A673 (cell line): ENCODE measurements around the gene P2RY12. TPM values are rescaled to one million over a fixed set of nuclear protein-coding genes. Genes with fewer than 3 reads are reported as not detected.

ENCODE experiments used
- BruUV-seq: library from RNA; stranded (reverse); fragments of 400-500 nt; replicated peaks from 2 replicates; lab custom pipeline; 2021; lab: Mats Ljungman, UMichigan
- CTCF ChIA-PET: fragments of 300-600 bp; sonication (Branson Sonifier 250); formaldehyde crosslinking; loops from one replicate; lab custom pipeline; 2022; ENCODE audit warnings: antibody characterized with exemption; lab: Charles Lee
- POLR2A ChIA-PET: fragments of 300-600 bp; sonication (Branson Sonifier 250); formaldehyde crosslinking; loops from one replicate; lab custom pipeline; 2022; ENCODE audit warnings: antibody characterized with exemption; ENCODE audit not compliant: low non-redundant PET; lab: Charles Lee
- DNase-seq: peaks from one replicate; pipeline ENCODE4 v3.0.0-alpha.2; 2015; ENCODE audit warnings: low spot score
- H3K27ac ChIP-seq: fragments of 200-600 bp; sonication (generic); 2 replicates; pipeline ENCODE4 v1.5.1; 2016; ENCODE audit warnings: mixed run types, low read depth, mild to moderate bottlenecking, mixed read lengths, antibody characterized with exemption, low read length; ENCODE audit not compliant: poor library complexity, severe bottlenecking
- H3K27me3 ChIP-seq: fragments of 200-600 bp; sonication (generic); replicated peaks from 2 replicates; pipeline ENCODE4 v1.6.1; 2017; ENCODE audit warnings: mixed run types, low read depth, mild to moderate bottlenecking, mixed read lengths, antibody characterized with exemption, low read length; ENCODE audit not compliant: insufficient read depth, poor library complexity
- H3K36me3 ChIP-seq: fragments of 200-600 bp; sonication (generic); 2 replicates; pipeline ENCODE4 v1.6.1; 2016; ENCODE audit warnings: mixed run types, mild to moderate bottlenecking, mixed read lengths, antibody characterized with exemption, low read length; ENCODE audit not compliant: insufficient read depth, poor library complexity, severe bottlenecking
- H3K4me1 ChIP-seq: fragments of 200-600 bp; sonication (generic); 2 replicates; pipeline ENCODE4 v1.6.1; 2017; ENCODE audit warnings: mixed run types, mild to moderate bottlenecking, mixed read lengths, antibody characterized with exemption, low read length; ENCODE audit not compliant: insufficient read depth, poor library complexity, severe bottlenecking
- H3K4me3 ChIP-seq: fragments of 200-600 bp; sonication (generic); 2 replicates; pipeline ENCODE4 v1.5.1; 2016; ENCODE audit warnings: low read depth, mixed run types, mild to moderate bottlenecking, mixed read lengths, low read length; ENCODE audit not compliant: poor library complexity, severe bottlenecking
- H3K9me3 ChIP-seq: fragments of 200-600 bp; sonication (generic); 2 replicates; pipeline ENCODE4 v1.6.1; 2016; ENCODE audit warnings: mixed run types, low read depth, mild to moderate bottlenecking, mixed read lengths, antibody characterized with exemption, low read length; ENCODE audit not compliant: poor library complexity, severe bottlenecking
- CTCF ChIP-seq: fragments of 300-800, 200-600 bp; sonication (generic); conservative IDR thresholded peaks from 2 replicates; pipeline ENCODE4 v1.5.1; 2017; ENCODE audit warnings: low read depth, mild to moderate bottlenecking, antibody characterized with exemption, low read length, moderate library complexity, mixed read lengths
- EZH2 ChIP-seq: fragments of 200-600 bp; sonication (generic); IDR thresholded peaks from 2 replicates; pipeline ENCODE4 v1.6.1; 2017; ENCODE audit warnings: borderline replicate concordance, low read depth, mild to moderate bottlenecking, mixed read lengths, antibody characterized with exemption, low read length; ENCODE audit not compliant: poor library complexity, severe bottlenecking
- intact Hi-C: fragments of 100-400 bp; cut with micrococcal nuclease; formaldehyde crosslinking; loops from one replicate; pipeline ENCODE4 v1.10.0; 2022; ENCODE audit not compliant: unreplicated experiment
- total RNA-seq: library from RNA; stranded (reverse); gene quantifications from 2 replicates; pipeline ENCODE4 v1.2.3, GENCODE V29; 2021

Gene P2RY12
- total RNA-seq, 1 experiment from 2014 or later: not detected

- no peaks in the 10 kb centered on the region for H3K27me3 ChIP-seq
- H3K9me3 ChIP-seq: no peaks in the 10 kb centered on the region
- TF ChIP-seq CTCF (no peak), EZH2 (no peak)
- intact Hi-C loops: no loop called here
- H3K27ac ChIP-seq: no peak overlapping the region
- no peak overlapping the region for H3K4me3 ChIP-seq
- H3K4me1 ChIP-seq: peaks cover 14% of the 10 kb centered on the region
- no peak for DNase-seq
- no peaks in the 10 kb centered on the region for H3K36me3 ChIP-seq
- no TSS peak for BruUV-seq
- CTCF ChIA-PET: no interaction called here
- POLR2A ChIA-PET: no interaction called here
Measured at GRCh38 chr3:151322511-151322910, 62.0 kb downstream of the P2RY12 start.

- ChIA-PET CTCF (no interaction called here), POLR2A (no interaction called here)
- H3K27ac ChIP-seq: no peak overlapping the region
- H3K9me3 ChIP-seq: no peaks in the 10 kb centered on the region
- intact Hi-C loops: no loop called here
- TF ChIP-seq EZH2 (no peak), CTCF (no peak)
- BruUV-seq: no TSS peak
- no peaks in the 10 kb centered on the region for H3K27me3 ChIP-seq
- DNase-seq: no peak
- no peak overlapping the region for H3K4me3 ChIP-seq
- no peaks in the 10 kb centered on the region for H3K36me3 ChIP-seq
- H3K4me1 ChIP-seq: peaks cover 14% of the 10 kb centered on the region
Measured at GRCh38 chr3:151321526-151321925, 63.0 kb downstream of the P2RY12 start.

GRCh38 chr3:151320131-151320530, 64.4 kb downstream of the P2RY12 start:
- no TSS peak for BruUV-seq

More at GRCh38 chr3:151320131-151320530, 64.4 kb downstream of the P2RY12 start:
- Histone ChIP-seq H3K4me3 (no peak overlapping the region), H3K9me3 (no peaks in the 10 kb centered on the region), H3K27ac (no peak overlapping the region), H3K4me1 (peaks cover 14% of the 10 kb centered on the region), H3K27me3 (no peaks in the 10 kb centered on the region), H3K36me3 (no peaks in the 10 kb centered on the region)
- TF ChIP-seq CTCF: no peak
- no peak for TF ChIP-seq EZH2
- no peak for DNase-seq
- ChIA-PET POLR2A (no interaction called here), CTCF (no interaction called here)
- intact Hi-C loops: no loop called here
